ENCODE results near the gene CACNA1B. TPM values are rescaled to one million over a fixed set of nuclear protein-coding genes. Genes with fewer than 3 reads are reported as not detected.

The CACNA1B gene
- total and polyA plus RNA-seq, 2 of the 4 experiments (the other 2 are of a cell fraction), result 0.02 TPM; not detected in 1

DNA sequence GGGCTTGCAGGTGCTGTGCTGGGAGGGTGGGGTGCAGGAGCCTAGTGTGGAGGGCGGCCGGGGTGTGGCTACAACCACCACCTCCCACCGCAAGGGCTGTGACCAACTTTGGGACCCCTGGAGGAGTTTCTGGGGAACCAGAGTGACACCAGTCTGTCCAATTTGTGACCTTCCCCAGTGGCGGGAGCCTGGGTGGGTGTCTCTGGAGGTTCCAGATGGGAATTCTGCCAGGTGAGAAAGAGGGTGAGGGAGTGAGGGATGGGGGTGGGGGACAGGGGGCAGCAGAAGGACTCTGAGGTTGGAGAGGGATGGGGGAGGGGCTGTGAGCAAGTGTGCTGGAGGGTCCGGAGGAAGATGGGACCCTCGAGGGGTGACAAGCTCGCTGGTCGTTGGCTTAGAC lies 4.2 kb upstream of the CACNA1B start:
- no peak overlapping the region for H2AFZ ChIP-seq (replicated peaks; ENCODE audit: low read length, poor library complexity)
- TF ChIP-seq MXI1 (IDR thresholded peaks at IDR 0.05; ENCODE audit: borderline replicate concordance, low read depth, low read length) (no peak), MAZ (IDR thresholded peaks at IDR 0.05; ENCODE audit: borderline replicate concordance, low read depth, low read length) (no peak), RCOR1 (IDR thresholded peaks at IDR 0.05; ENCODE audit: insufficient replicate concordance, low read length) (no peak), RAD21 (IDR thresholded peaks at IDR 0.05; ENCODE audit: low read length) (no peak), BHLHE40 (IDR thresholded peaks at IDR 0.05; ENCODE audit: low read depth, low read length) (no peak)
- TF ChIP-seq, protein P1, sequence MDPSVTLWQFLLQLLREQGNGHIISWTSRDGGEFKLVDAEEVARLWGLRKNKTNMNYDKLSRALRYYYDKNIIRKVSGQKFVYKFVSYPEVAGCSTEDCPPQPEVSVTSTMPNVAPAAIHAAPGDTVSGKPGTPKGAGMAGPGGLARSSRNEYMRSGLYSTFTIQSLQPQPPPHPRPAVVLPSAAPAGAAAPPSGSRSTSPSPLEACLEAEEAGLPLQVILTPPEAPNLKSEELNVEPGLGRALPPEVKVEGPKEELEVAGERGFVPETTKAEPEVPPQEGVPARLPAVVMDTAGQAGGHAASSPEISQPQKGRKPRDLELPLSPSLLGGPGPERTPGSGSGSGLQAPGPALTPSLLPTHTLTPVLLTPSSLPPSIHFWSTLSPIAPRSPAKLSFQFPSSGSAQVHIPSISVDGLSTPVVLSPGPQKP (IDR thresholded peaks at IDR 0.05; ENCODE audit: borderline replicate concordance, low read depth, low read length), result no peak
- TF ChIP-seq, protein P2, sequence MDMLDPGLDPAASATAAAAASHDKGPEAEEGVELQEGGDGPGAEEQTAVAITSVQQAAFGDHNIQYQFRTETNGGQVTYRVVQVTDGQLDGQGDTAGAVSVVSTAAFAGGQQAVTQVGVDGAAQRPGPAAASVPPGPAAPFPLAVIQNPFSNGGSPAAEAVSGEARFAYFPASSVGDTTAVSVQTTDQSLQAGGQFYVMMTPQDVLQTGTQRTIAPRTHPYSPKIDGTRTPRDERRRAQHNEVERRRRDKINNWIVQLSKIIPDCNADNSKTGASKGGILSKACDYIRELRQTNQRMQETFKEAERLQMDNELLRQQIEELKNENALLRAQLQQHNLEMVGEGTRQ (IDR thresholded peaks at IDR 0.05; ENCODE audit: low read depth, low read length), result no peak
- TF ChIP-seq, protein P3, sequence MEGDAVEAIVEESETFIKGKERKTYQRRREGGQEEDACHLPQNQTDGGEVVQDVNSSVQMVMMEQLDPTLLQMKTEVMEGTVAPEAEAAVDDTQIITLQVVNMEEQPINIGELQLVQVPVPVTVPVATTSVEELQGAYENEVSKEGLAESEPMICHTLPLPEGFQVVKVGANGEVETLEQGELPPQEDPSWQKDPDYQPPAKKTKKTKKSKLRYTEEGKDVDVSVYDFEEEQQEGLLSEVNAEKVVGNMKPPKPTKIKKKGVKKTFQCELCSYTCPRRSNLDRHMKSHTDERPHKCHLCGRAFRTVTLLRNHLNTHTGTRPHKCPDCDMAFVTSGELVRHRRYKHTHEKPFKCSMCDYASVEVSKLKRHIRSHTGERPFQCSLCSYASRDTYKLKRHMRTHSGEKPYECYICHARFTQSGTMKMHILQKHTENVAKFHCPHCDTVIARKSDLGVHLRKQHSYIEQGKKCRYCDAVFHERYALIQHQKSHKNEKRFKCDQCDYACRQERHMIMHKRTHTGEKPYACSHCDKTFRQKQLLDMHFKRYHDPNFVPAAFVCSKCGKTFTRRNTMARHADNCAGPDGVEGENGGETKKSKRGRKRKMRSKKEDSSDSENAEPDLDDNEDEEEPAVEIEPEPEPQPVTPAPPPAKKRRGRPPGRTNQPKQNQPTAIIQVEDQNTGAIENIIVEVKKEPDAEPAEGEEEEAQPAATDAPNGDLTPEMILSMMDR (conservative IDR thresholded peaks at IDR 0.05; ENCODE audit: low read depth, low read length), result no peak
- no peak overlapping the region for H2AK9ac ChIP-seq (replicated peaks; ENCODE audit: low read depth, low read length, poor library complexity)
- H3K4me1 ChIP-seq (ENCODE audit: control insufficient read depth, insufficient read depth, low read length), result no peaks in the 10 kb centered on the region
- H3K18ac ChIP-seq (ENCODE audit: low read depth, low read length), result no peak overlapping the region
- H2AK5ac ChIP-seq (ENCODE audit: low read depth, low read length), result no peak overlapping the region
- no peak overlapping the region for H3K4me3 ChIP-seq (ENCODE audit: insufficient read depth, low read depth, low read length)
- no peaks in the 10 kb centered on the region for H3K36me3 ChIP-seq (ENCODE audit: control insufficient read depth, insufficient read depth, low read length)
- no peak overlapping the region for H3K9ac ChIP-seq (ENCODE audit: low read depth, low read length)
- ChIA-PET CTCF (no interaction called here), POLR2A (ENCODE audit: unreplicated experiment) (no interaction called here)
- H2BK5ac ChIP-seq (ENCODE audit: low read depth, low read length, poor library complexity, severe bottlenecking), result no peak overlapping the region
- no peak overlapping the region for H3K4me2 ChIP-seq (ENCODE audit: low read depth, low read length)
- H4K20me1 ChIP-seq (ENCODE audit: insufficient read depth, low read length), result no peaks in the 10 kb centered on the region
- H2BK120ac ChIP-seq (ENCODE audit: low read depth, low read length), result no peak overlapping the region
- no peak overlapping the region for H4K91ac ChIP-seq (ENCODE audit: insufficient read depth, low read depth, low read length)
- no peak overlapping the region for H4K8ac ChIP-seq (ENCODE audit: low read depth in 2 of 2, low read length in 2 of 2)
- H3K14ac ChIP-seq (replicated peaks; ENCODE audit: low read depth, low read length), result no peak overlapping the region
- no peak overlapping the region for H3K56ac ChIP-seq (ENCODE audit: extremely low read depth, insufficient read depth, low read length)
- H2BK15ac ChIP-seq (ENCODE audit: low read depth, low read length), result no peak overlapping the region
- dilution Hi-C loops (cut with HindIII; ENCODE audit: low sequenced_read_pairs, unreplicated experiment), result no loop called here
- intact Hi-C loops (cut with micrococcal nuclease), result no loop called here
- no peak overlapping the region for H4K5ac ChIP-seq (ENCODE audit: low read depth, low read length)
- no peaks in the 10 kb centered on the region for H3K79me1 ChIP-seq (ENCODE audit: low read depth in 1 of 2, low read length in 2 of 2)
- BruUV-seq (replicated peaks), result no TSS peak
- WGBS, 2 experiments (ENCODE audit: extremely low coverage in 2 of 2, insufficient read length in 1 of 2), result 73% methylated on average over 3 of the region's 8 CpGs; no CpG with 5 or more reads in 1 of the 2 experiments
- H3K9me3 ChIP-seq (ENCODE audit: control insufficient read depth, insufficient read depth, low read length), result peaks cover 12% of the 10 kb centered on the region
- H3K23ac ChIP-seq (ENCODE audit: low read depth, low read length), result no peak overlapping the region
- ATAC-seq (ENCODE audit: low read depth) (no peak), DNase-seq (no peak)
- no peaks in the 10 kb centered on the region; the same call in 1 of the 2 replicates for H3K27me3 ChIP-seq (ENCODE audit: control insufficient read depth, insufficient read depth, low read length)
- in situ Hi-C loops (cut with MboI; ENCODE audit: low sequenced_read_pairs), result no loop called here
- no peak overlapping the region for H2BK20ac ChIP-seq (ENCODE audit: low read depth, low read length)
- H3K4ac ChIP-seq (ENCODE audit: low read depth, low read length), result no peak overlapping the region
- no peak overlapping the region for H3K27ac ChIP-seq (ENCODE audit: insufficient read depth, low read length)
- no peaks in the 10 kb centered on the region for H3K9me1 ChIP-seq (ENCODE audit: insufficient read depth, low read length)

All from IMR-90 (cell line).